HepG2 (cell line): ENCODE data around the gene WIPF3. TPM values are rescaled to one million over a fixed set of nuclear protein-coding genes. Genes with fewer than 3 reads are reported as not detected.

Experiments
- ATAC-seq: fragments of 200-7000 bp; cut with Tn5 transposase; 3 replicates; pipeline ENCODE4 v1.9.1; 2020; ENCODE audit warnings: mild to moderate bottlenecking, moderate library complexity
- BruUV-seq: library from RNA; stranded (reverse); fragments of 400-500 nt; replicated peaks from 2 replicates; lab custom pipeline; 2021; lab: Mats Ljungman, UMichigan
- CTCF ChIA-PET: fragments of 300-600 bp; formaldehyde crosslinking; extraction: SDS; loops from one replicate; lab custom pipeline; 2021; ENCODE audit warnings: low total read pairs, inconsistent platforms, low intra/inter-chr PET ratio; lab: Yijun Ruan, JAX
- POLR2A ChIA-PET: fragments of 350-600 bp; sonication (Branson Sonifier 250); formaldehyde crosslinking; loops from one replicate; lab custom pipeline; 2020; ENCODE audit warnings: antibody characterized with exemption, inconsistent platforms; lab: Yijun Ruan, JAX
- DNase-seq: peaks from one replicate; pipeline ENCODE4 v3.0.0-alpha.2; 2015; ENCODE audit warnings: low spot score
- FAIRE-seq: peaks from 3 replicates; lab custom pipeline; 2011; peaks lifted over from hg19 to GRCh38; lab: Jason Lieb, UNC
- H2AFZ ChIP-seq: one replicate; pipeline ENCODE4 v1.6.1; 2011; ENCODE audit warnings: low read length, inconsistent platforms
- H3K27ac ChIP-seq: fragments of 300-600 bp; 3 replicates; pipeline ENCODE4 v1.8.0; 2011; ENCODE audit warnings: mixed run types, mild to moderate bottlenecking, mixed read lengths, low read length, inconsistent platforms; ENCODE audit not compliant: insufficient read depth; ENCODE audit errors: extremely low read length
- H3K27me3 ChIP-seq, 2 experiments: fragments of 200-600 bp in 1 of 2; 2 replicates in 1 of 2; 3 replicates in 1 of 2; pipeline versions ENCODE4 v1.6.0 to v1.8.0; 2011; ENCODE audit warnings: low read length in 2 of 2, mild to moderate bottlenecking in 2 of 2, moderate library complexity in 2 of 2, inconsistent platforms in 1 of 2; ENCODE audit not compliant: insufficient read depth in 2 of 2, control insufficient read depth in 1 of 2
- H3K36me3 ChIP-seq, 2 experiments: fragments of 200-600 bp in 1 of 2; replicated peaks in 1 of 2; 2 replicates in 1 of 2; 3 replicates in 1 of 2; pipeline versions ENCODE4 v1.5.1 to v1.8.0; 2011; ENCODE audit warnings: low read length in 2 of 2, inconsistent platforms in 1 of 2; ENCODE audit not compliant: insufficient read depth in 2 of 2, control insufficient read depth in 1 of 2
- H3K4me1 ChIP-seq: 2 replicates; pipeline ENCODE4 v1.5.1; 2012; ENCODE audit warnings: low read length, inconsistent platforms; ENCODE audit not compliant: insufficient read depth
- H3K4me2 ChIP-seq: 2 replicates; pipeline ENCODE4 v1.6.0; 2011; ENCODE audit warnings: low read depth, low read length, inconsistent platforms
- H3K4me3 ChIP-seq, 3 experiments: fragments of 200-600 bp in 1 of 3; sonication (generic), shearing (Covaris generic) in 1 of 3; replicated peaks in 1 of 3; 2 replicates each; pipeline ENCODE4 v1.5.1; 2011 to 2016; ENCODE audit warnings: low read length in 3 of 3, inconsistent platforms in 2 of 3, low read depth in 2 of 3, mild to moderate bottlenecking in 2 of 3, control low read depth in 1 of 3, mixed read lengths in 1 of 3; ENCODE audit not compliant: insufficient read depth in 1 of 3
- H3K79me2 ChIP-seq: one replicate; pipeline ENCODE4 v1.6.1; 2011; ENCODE audit warnings: low read length, inconsistent platforms; ENCODE audit not compliant: insufficient read depth
- H3K9ac ChIP-seq: 2 replicates; pipeline ENCODE4 v1.6.0; 2011; ENCODE audit warnings: mild to moderate bottlenecking, low read depth, low read length, inconsistent platforms; ENCODE audit not compliant: insufficient read depth
- H3K9me3 ChIP-seq: 2 replicates; pipeline ENCODE4 v1.5.1; 2012; ENCODE audit warnings: mild to moderate bottlenecking, low read length
- H4K20me1 ChIP-seq: 2 replicates; pipeline ENCODE4 v1.6.0; 2011; ENCODE audit warnings: inconsistent platforms, mild to moderate bottlenecking, low read length, moderate library complexity; ENCODE audit not compliant: insufficient read depth
- CHD2 ChIP-seq: IDR thresholded peaks from 2 replicates; pipeline ENCODE4 v1.6.1; 2011; ENCODE audit warnings: low read depth, low read length, improper control_type of control experiment
- KLF9 ChIP-seq: IDR thresholded peaks from 2 replicates; pipeline ENCODE4 v1.6.1; 2016; ENCODE audit warnings: low read depth
- MLLT10 ChIP-seq: sonication (generic); formaldehyde crosslinking; IDR thresholded peaks from 2 replicates; pipeline ENCODE4 v1.4.0; 2020; ENCODE audit warnings: missing genetic modification reagents
- MTF2 ChIP-seq: sonication (generic); formaldehyde crosslinking; IDR thresholded peaks from 2 replicates; pipeline ENCODE4 v1.5.0; 2020; ENCODE audit warnings: missing genetic modification reagents, borderline replicate concordance
- RFX5 ChIP-seq: IDR thresholded peaks from 2 replicates; pipeline ENCODE4 v1.6.1; 2011; ENCODE audit warnings: low read depth, low read length, improper control_type of control experiment
- SOX5 ChIP-seq: IDR thresholded peaks from 2 replicates; pipeline ENCODE4 v1.6.1; 2016; ENCODE audit warnings: borderline replicate concordance
- SOX6 ChIP-seq, 2 experiments: fragments of 450-650 bp in 1 of 2; sonication (generic) in 1 of 2; formaldehyde crosslinking in 1 of 2; IDR thresholded peaks; 2 replicates each; pipeline versions ENCODE4 v1.4.0 to v1.6.1; 2017 to 2020; ENCODE audit warnings: antibody characterized with exemption in 1 of 2, mild to moderate bottlenecking in 1 of 2, missing genetic modification reagents in 1 of 2
- SPEN ChIP-seq: sonication (generic); formaldehyde crosslinking; IDR thresholded peaks from 2 replicates; pipeline ENCODE4 v1.5.1; 2020; ENCODE audit warnings: low read depth, mild to moderate bottlenecking, missing genetic modification reagents
- TARDBP ChIP-seq: sonication (generic); formaldehyde crosslinking; IDR thresholded peaks from 2 replicates; pipeline ENCODE4 v1.8.0; 2022; ENCODE audit warnings: mild to moderate bottlenecking, missing genetic modification reagents
- WGBS: methylation state at CpG from one replicate; pipeline ENCODE4 v1.1.6; 2017; ENCODE audit warnings: low lambda C conversion rate; 5-methylcytosine and 5-hydroxymethylcytosine counted together
- in situ Hi-C: cut with HindIII; loops from 2 replicates; pipeline ENCODE4 v1.10.0; 2017; ENCODE audit warnings: low pct_unique_long_range_greater_than_20kb; ENCODE audit not compliant: extremely low pct_ligation_motif_present
- intact Hi-C: fragments of 100-400 bp; cut with micrococcal nuclease; formaldehyde crosslinking; loops from one replicate; pipeline ENCODE4 v1.10.0; 2022; ENCODE audit not compliant: unreplicated experiment
- polyA plus RNA-seq, 8 experiments: library from polyadenylated mRNA; depleted of rRNA in 3 of 8; stranded (reverse) in 7 of 8; unstranded in 1 of 8; fragments of >200 nt; fragmentation: Illumina TruSeq in 4 of 8; extraction: Trizol in 4 of 8; gene quantifications; 2 replicates each; pipeline versions ENCODE4 v1.2.1 to v1.2.3, GENCODE V29; 2011 to 2016; ENCODE audit warnings: low read depth in 4 of 8, missing spikeins in 1 of 8, mixed read lengths in 1 of 8; ENCODE audit not compliant: insufficient read depth in 1 of 8
- total RNA-seq, 5 experiments: library from RNA; depleted of rRNA; stranded (reverse); fragments of >200 nt; fragmentation: Illumina TruSeq; extraction: Trizol; gene quantifications; 2 replicates each; pipeline ENCODE4 v1.2.3, GENCODE V29; 2016; ENCODE audit warnings: low read depth in 1 of 5
- TF ChIP-seq, protein P1 (sequence below): sonication (generic); formaldehyde crosslinking; IDR thresholded peaks from 2 replicates; pipeline ENCODE4 v1.4.0; 2020; ENCODE audit warnings: missing genetic modification reagents, mild to moderate bottlenecking, borderline replicate concordance
- TF ChIP-seq, protein P2 (sequence below): conservative IDR thresholded peaks from 2 replicates; pipeline ENCODE4 v1.6.1; 2018; ENCODE audit warnings: missing genetic modification reagents
- TF ChIP-seq, protein P3 (sequence below), 2 experiments: fragments of 450-650 bp in 1 of 2; sonication (generic) in 1 of 2; formaldehyde crosslinking; IDR thresholded peaks; 2 replicates each; pipeline versions ENCODE4 v1.5.0 to v1.8.0; 2020 to 2022; ENCODE audit warnings: mild to moderate bottlenecking in 1 of 2, missing genetic modification reagents in 1 of 2
- TF ChIP-seq, protein P4 (sequence below): sonication (generic); formaldehyde crosslinking; IDR thresholded peaks from 2 replicates; pipeline ENCODE4 v1.4.0; 2020; ENCODE audit warnings: mild to moderate bottlenecking, missing genetic modification reagents

The WIPF3 gene
- total and polyA plus RNA-seq, 2 of the 13 experiments (the other 11 are each of a cell fraction or from before 2014, with no cell fraction given) = 0.03 TPM; not detected in 1

DNA sequence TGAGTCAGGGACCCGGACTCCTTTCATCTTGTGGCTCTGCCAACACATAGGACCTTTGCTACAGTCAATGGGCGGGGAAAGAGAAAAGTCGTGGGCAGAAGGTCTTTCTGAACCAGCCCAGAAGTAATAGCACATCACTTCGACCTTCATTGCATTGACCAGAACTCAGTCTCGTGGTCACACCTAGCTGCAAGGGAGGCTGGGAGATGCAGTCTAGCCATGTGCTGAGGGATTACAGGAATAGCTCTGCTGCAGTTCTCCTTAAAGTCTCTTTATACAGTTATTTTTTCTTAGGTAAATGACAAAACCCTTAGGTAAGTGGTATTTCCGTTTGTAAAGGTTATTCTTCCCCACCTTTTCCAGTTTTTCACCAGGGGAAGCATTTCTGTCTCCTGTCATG is 25.4 kb downstream of the WIPF3 start (continued):
- TF ChIP-seq RFX5 (no peak), SOX6 (IDR thresholded peaks at IDR 0.05) (no peak), SOX6 (CRISPR knock-in tag; IDR thresholded peaks at IDR 0.05) (no peak), CHD2 (no peak), SOX5 (CRISPR knock-in tag) (no peak), TARDBP (CRISPR knock-in tag) (no peak), MTF2 (no peak)
- TF ChIP-seq, protein P1, sequence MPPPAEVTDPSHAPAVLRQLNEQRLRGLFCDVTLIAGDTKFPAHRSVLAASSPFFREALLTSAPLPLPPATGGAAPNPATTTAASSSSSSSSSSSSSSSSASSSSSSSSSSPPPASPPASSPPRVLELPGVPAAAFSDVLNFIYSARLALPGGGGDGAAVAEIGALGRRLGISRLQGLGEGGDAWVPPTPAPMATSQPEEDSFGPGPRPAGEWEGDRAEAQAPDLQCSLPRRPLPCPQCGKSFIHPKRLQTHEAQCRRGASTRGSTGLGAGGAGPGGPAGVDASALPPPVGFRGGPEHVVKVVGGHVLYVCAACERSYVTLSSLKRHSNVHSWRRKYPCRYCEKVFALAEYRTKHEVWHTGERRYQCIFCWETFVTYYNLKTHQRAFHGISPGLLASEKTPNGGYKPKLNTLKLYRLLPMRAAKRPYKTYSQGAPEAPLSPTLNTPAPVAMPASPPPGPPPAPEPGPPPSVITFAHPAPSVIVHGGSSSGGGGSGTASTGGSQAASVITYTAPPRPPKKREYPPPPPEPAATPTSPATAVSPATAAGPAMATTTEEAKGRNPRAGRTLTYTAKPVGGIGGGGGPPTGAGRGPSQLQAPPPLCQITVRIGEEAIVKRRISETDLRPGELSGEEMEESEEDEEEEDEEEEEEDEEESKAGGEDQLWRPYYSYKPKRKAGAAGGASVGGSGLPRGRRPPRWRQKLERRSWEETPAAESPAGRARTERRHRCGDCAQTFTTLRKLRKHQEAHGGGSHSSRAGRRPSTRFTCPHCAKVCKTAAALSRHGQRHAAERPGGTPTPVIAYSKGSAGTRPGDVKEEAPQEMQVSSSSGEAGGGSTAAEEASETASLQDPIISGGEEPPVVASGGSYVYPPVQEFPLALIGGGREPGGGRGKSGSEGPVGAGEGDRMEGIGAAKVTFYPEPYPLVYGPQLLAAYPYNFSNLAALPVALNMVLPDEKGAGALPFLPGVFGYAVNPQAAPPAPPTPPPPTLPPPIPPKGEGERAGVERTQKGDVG = no peak
- TF ChIP-seq, protein P2, sequence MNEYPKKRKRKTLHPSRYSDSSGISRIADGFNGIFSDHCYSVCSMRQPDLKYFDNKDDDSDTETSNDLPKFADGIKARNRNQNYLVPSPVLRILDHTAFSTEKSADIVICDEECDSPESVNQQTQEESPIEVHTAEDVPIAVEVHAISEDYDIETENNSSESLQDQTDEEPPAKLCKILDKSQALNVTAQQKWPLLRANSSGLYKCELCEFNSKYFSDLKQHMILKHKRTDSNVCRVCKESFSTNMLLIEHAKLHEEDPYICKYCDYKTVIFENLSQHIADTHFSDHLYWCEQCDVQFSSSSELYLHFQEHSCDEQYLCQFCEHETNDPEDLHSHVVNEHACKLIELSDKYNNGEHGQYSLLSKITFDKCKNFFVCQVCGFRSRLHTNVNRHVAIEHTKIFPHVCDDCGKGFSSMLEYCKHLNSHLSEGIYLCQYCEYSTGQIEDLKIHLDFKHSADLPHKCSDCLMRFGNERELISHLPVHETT (CRISPR knock-in tag) = no peak

DNA sequence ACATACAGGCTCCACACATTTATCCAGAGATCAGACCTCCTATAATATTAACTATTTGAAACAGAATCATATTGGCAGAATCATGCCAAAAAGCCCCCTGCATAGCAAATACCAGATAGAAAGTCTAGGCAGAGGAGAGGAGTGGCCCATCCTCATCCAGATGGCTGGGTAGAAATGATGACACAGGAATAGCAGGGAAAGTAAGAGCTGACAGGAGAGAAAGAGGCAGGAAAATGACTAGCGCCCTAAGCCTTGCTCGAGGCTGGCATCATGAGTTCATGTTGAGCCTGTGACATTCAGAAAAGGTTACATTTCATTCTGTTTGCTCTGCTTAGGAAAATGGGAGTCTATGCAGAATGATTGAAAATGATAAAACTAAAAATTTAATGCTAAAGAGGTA is 27.6 kb downstream of the WIPF3 start:
- Histone ChIP-seq H3K79me2 (no peaks in the 10 kb centered on the region), H3K4me3 (no peak overlapping the region), H2AFZ (no peak overlapping the region), H3K4me1 (no peaks in the 10 kb centered on the region), H3K9me3 (peaks cover 5% of the 10 kb centered on the region; the same call in 1 of the 2 replicates), H3K36me3 (no peaks in the 10 kb centered on the region), H3K27ac (no peak overlapping the region), H3K4me2 (no peak overlapping the region), H4K20me1 (no peaks in the 10 kb centered on the region), H3K9ac (no peak overlapping the region), H3K27me3 (peaks cover 0 to 8% of the 10 kb centered on the region in 2 experiments; a peak in 3 of 5 replicates)
- in situ Hi-C loops (no loop called here), intact Hi-C loops (no loop called here)
- 2% methylated on average over 2 of the region's 2 CpGs for WGBS
- ATAC-seq (no peak), DNase-seq (no peak), FAIRE-seq (no peak)
- POLR2A ChIA-PET = no interaction called here
- CTCF ChIA-PET = no interaction called here
- no TSS peak for BruUV-seq
- TF ChIP-seq MTF2 (no peak), SPEN (CRISPR knock-in tag) (no peak), MLLT10 (CRISPR knock-in tag) (no peak), KLF9 (CRISPR knock-in tag) (no peak)
- TF ChIP-seq, protein P3, sequence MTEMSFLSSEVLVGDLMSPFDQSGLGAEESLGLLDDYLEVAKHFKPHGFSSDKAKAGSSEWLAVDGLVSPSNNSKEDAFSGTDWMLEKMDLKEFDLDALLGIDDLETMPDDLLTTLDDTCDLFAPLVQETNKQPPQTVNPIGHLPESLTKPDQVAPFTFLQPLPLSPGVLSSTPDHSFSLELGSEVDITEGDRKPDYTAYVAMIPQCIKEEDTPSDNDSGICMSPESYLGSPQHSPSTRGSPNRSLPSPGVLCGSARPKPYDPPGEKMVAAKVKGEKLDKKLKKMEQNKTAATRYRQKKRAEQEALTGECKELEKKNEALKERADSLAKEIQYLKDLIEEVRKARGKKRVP (CRISPR knock-in tag; IDR thresholded peaks at IDR 0.05) = no peak
- TF ChIP-seq, protein P4, sequence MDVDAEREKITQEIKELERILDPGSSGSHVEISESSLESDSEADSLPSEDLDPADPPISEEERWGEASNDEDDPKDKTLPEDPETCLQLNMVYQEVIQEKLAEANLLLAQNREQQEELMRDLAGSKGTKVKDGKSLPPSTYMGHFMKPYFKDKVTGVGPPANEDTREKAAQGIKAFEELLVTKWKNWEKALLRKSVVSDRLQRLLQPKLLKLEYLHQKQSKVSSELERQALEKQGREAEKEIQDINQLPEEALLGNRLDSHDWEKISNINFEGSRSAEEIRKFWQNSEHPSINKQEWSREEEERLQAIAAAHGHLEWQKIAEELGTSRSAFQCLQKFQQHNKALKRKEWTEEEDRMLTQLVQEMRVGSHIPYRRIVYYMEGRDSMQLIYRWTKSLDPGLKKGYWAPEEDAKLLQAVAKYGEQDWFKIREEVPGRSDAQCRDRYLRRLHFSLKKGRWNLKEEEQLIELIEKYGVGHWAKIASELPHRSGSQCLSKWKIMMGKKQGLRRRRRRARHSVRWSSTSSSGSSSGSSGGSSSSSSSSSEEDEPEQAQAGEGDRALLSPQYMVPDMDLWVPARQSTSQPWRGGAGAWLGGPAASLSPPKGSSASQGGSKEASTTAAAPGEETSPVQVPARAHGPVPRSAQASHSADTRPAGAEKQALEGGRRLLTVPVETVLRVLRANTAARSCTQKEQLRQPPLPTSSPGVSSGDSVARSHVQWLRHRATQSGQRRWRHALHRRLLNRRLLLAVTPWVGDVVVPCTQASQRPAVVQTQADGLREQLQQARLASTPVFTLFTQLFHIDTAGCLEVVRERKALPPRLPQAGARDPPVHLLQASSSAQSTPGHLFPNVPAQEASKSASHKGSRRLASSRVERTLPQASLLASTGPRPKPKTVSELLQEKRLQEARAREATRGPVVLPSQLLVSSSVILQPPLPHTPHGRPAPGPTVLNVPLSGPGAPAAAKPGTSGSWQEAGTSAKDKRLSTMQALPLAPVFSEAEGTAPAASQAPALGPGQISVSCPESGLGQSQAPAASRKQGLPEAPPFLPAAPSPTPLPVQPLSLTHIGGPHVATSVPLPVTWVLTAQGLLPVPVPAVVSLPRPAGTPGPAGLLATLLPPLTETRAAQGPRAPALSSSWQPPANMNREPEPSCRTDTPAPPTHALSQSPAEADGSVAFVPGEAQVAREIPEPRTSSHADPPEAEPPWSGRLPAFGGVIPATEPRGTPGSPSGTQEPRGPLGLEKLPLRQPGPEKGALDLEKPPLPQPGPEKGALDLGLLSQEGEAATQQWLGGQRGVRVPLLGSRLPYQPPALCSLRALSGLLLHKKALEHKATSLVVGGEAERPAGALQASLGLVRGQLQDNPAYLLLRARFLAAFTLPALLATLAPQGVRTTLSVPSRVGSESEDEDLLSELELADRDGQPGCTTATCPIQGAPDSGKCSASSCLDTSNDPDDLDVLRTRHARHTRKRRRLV = no peak
